WTC11 (cell line): Measurements from ENCODE around the gene CAVIN1. TPM values are rescaled to one million over a fixed set of nuclear protein-coding genes. Genes with fewer than 3 reads are reported as not detected.

Experiments
- ATAC-seq: fragments of 200-7000 bp; cut with Tn5 transposase; 2 replicates; pipeline ENCODE4 v1.10.0; 2021; ENCODE audit warnings: mild to moderate bottlenecking, moderate library complexity
- CTCF ChIA-PET: fragments of 300-600 bp; sonication (Branson Sonifier 250); formaldehyde crosslinking; loops from one replicate; lab custom pipeline; 2021; ENCODE audit warnings: antibody characterized with exemption; lab: Charles Lee
- POLR2A ChIA-PET: fragments of 350-600 bp; sonication (Branson Sonifier 250); formaldehyde crosslinking; loops from one replicate; lab custom pipeline; 2021; ENCODE audit warnings: antibody characterized with exemption; lab: Charles Lee
- DNase-seq: peaks from one replicate; pipeline ENCODE4 v3.0.0; 2021; ENCODE audit warnings: low spot score
- H3K27ac Mint-ChIP-seq: 2 replicates; pipeline ENCODE4 v1.8.0; 2021; ENCODE audit warnings: mixed read lengths
- H3K27me3 Mint-ChIP-seq: 2 replicates; pipeline ENCODE4 v1.8.0; 2021; ENCODE audit warnings: low read depth, mild to moderate bottlenecking, moderate library complexity, mixed read lengths
- H3K36me3 Mint-ChIP-seq: 2 replicates; pipeline ENCODE4 v1.8.0; 2021; ENCODE audit warnings: mixed read lengths
- H3K4me1 Mint-ChIP-seq: 2 replicates; pipeline ENCODE4 v1.8.0; 2022; ENCODE audit warnings: mixed read lengths
- H3K4me3 Mint-ChIP-seq: 2 replicates; pipeline ENCODE4 v1.8.0; 2021; ENCODE audit warnings: mild to moderate bottlenecking, moderate library complexity, mixed read lengths
- H3K9me3 Mint-ChIP-seq: 2 replicates; pipeline ENCODE4 v1.8.0; 2021; ENCODE audit warnings: mixed read lengths
- AFF4 ChIP-seq: sonication (generic); formaldehyde crosslinking; IDR thresholded peaks from 2 replicates; pipeline ENCODE4 v1.8.1; 2023; ENCODE audit warnings: mild to moderate bottlenecking, missing genetic modification reagents, borderline replicate concordance
- ATF2 ChIP-seq: sonication (generic); formaldehyde crosslinking; IDR thresholded peaks from 2 replicates; pipeline ENCODE4 v1.8.1; 2022; ENCODE audit warnings: low read depth, missing genetic modification reagents, borderline replicate concordance
- CREM ChIP-seq: sonication (generic); formaldehyde crosslinking; IDR thresholded peaks from 2 replicates; pipeline ENCODE4 v1.8.1; 2022; ENCODE audit warnings: mild to moderate bottlenecking, missing genetic modification reagents, moderate library complexity
- ETV6 ChIP-seq: sonication (generic); formaldehyde crosslinking; IDR thresholded peaks from 2 replicates; pipeline ENCODE4 v1.8.1; 2022; ENCODE audit warnings: mild to moderate bottlenecking, missing genetic modification reagents
- HMGA2 ChIP-seq: fragments of 250-450 bp; sonication (Bioruptor Pico); IDR thresholded peaks from 2 replicates; pipeline ENCODE4 v1.4.0; 2021; ENCODE audit warnings: mild to moderate bottlenecking, moderate library complexity
- HMGXB4 ChIP-seq: sonication (generic); formaldehyde crosslinking; IDR thresholded peaks from 2 replicates; pipeline ENCODE4 v1.8.1; 2023; ENCODE audit warnings: mild to moderate bottlenecking, moderate library complexity, missing genetic modification reagents
- JAZF1 ChIP-seq: fragments of 250-450 bp; sonication (Bioruptor Pico); IDR thresholded peaks from 2 replicates; pipeline ENCODE4 v1.9.0; 2021; ENCODE audit warnings: moderate library complexity, mild to moderate bottlenecking, inconsistent platforms
- NR1H2 ChIP-seq: sonication (generic); formaldehyde crosslinking; IDR thresholded peaks from 2 replicates; pipeline ENCODE4 v1.9.0; 2021; ENCODE audit warnings: mild to moderate bottlenecking, moderate library complexity, missing genetic modification reagents
- PREB ChIP-seq: sonication (generic); formaldehyde crosslinking; IDR thresholded peaks from 2 replicates; pipeline ENCODE4 v1.8.1; 2022; ENCODE audit warnings: mild to moderate bottlenecking, missing genetic modification reagents, moderate library complexity, borderline replicate concordance
- SMAD4 ChIP-seq: sonication (generic); formaldehyde crosslinking; IDR thresholded peaks from 2 replicates; pipeline ENCODE4 v1.8.0; 2022; ENCODE audit warnings: mild to moderate bottlenecking, missing genetic modification reagents
- ZBTB43 ChIP-seq: sonication (generic); formaldehyde crosslinking; IDR thresholded peaks from 2 replicates; pipeline ENCODE4 v1.8.1; 2023; ENCODE audit warnings: mild to moderate bottlenecking, missing genetic modification reagents
- ZNF416 ChIP-seq: fragments of 250-450 bp; sonication (Bioruptor Pico); IDR thresholded peaks from 2 replicates; pipeline ENCODE4 v1.9.0; 2021; ENCODE audit warnings: mild to moderate bottlenecking, inconsistent platforms
- ZNF512 ChIP-seq: sonication (generic); formaldehyde crosslinking; IDR thresholded peaks from 2 replicates; pipeline ENCODE4 v1.8.1; 2022; ENCODE audit warnings: missing genetic modification reagents, borderline replicate concordance
- ZNF671 ChIP-seq: fragments of 250-450 bp; sonication (Bioruptor Pico); IDR thresholded peaks from 2 replicates; pipeline ENCODE4 v1.8.0; 2021; ENCODE audit warnings: mild to moderate bottlenecking
- total RNA-seq: library from RNA; stranded (reverse); gene quantifications from 3 replicates; pipeline ENCODE4 v1.2.3, GENCODE V29; 2021
- TF ChIP-seq, protein P1 (sequence below): sonication (generic); formaldehyde crosslinking; IDR thresholded peaks from 2 replicates; pipeline ENCODE4 v1.8.1; 2023; ENCODE audit warnings: mild to moderate bottlenecking, missing genetic modification reagents
- TF ChIP-seq, protein P2 (sequence below): fragments of 250-450 bp; sonication (Bioruptor Pico); IDR thresholded peaks from 2 replicates; pipeline ENCODE4 v1.9.0; 2021; ENCODE audit warnings: mild to moderate bottlenecking
- TF ChIP-seq, protein P3 (sequence below): sonication (generic); formaldehyde crosslinking; IDR thresholded peaks from 2 replicates; pipeline ENCODE4 v1.8.0; 2022; ENCODE audit warnings: mild to moderate bottlenecking, missing genetic modification reagents

CAVIN1 gene
- total RNA-seq, 1 experiment from 2014 or later = 24.6 TPM

- no peaks in the 10 kb centered on the region for H3K9me3 Mint-ChIP-seq
- peak overlapping the region; percentile 95 for H3K4me3 Mint-ChIP-seq
- no peak for DNase-seq
- CTCF ChIA-PET = interaction anchor here (0.6 to 3.0 kb wide), 20 partner anchors 8 to 340 kb away, joined by 3 to 40 read pairs (median 6); partner anchors contain the start of genes NAGLU and STAT3
- POLR2A ChIA-PET = interaction anchor here (0.5 to 1.6 kb wide), 11 partner anchors 9 to 638 kb away, joined by 3 to 23 read pairs (median 3); partner anchors contain the start of gene STAT3
- H3K36me3 Mint-ChIP-seq = no peaks in the 10 kb centered on the region
- H3K27me3 Mint-ChIP-seq = peaks cover 57% of the 10 kb centered on the region
- no peak overlapping the region for H3K27ac Mint-ChIP-seq
- ATAC-seq = no peak
- peaks cover 38% of the 10 kb centered on the region for H3K4me1 Mint-ChIP-seq
- TF ChIP-seq CREM (CRISPR knock-in tag) (no peak), ZNF416 (CRISPR knock-in tag) (no peak), AFF4 (no peak), PREB (no peak), HMGXB4 (CRISPR knock-in tag) (no peak), ZNF512 (CRISPR knock-in tag) (no peak), NR1H2 (CRISPR knock-in tag) (no peak), SMAD4 (CRISPR knock-in tag) (no peak), ATF2 (CRISPR knock-in tag) (no peak), JAZF1 (CRISPR knock-in tag) (no peak), ZNF671 (CRISPR knock-in tag) (no peak), ETV6 (no peak), ZBTB43 (CRISPR knock-in tag) (no peak), HMGA2 (CRISPR knock-in tag) (no peak)
- TF ChIP-seq, protein P1, sequence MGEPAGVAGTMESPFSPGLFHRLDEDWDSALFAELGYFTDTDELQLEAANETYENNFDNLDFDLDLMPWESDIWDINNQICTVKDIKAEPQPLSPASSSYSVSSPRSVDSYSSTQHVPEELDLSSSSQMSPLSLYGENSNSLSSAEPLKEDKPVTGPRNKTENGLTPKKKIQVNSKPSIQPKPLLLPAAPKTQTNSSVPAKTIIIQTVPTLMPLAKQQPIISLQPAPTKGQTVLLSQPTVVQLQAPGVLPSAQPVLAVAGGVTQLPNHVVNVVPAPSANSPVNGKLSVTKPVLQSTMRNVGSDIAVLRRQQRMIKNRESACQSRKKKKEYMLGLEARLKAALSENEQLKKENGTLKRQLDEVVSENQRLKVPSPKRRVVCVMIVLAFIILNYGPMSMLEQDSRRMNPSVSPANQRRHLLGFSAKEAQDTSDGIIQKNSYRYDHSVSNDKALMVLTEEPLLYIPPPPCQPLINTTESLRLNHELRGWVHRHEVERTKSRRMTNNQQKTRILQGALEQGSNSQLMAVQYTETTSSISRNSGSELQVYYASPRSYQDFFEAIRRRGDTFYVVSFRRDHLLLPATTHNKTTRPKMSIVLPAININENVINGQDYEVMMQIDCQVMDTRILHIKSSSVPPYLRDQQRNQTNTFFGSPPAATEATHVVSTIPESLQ (CRISPR knock-in tag) = no peak
- TF ChIP-seq, protein P2, sequence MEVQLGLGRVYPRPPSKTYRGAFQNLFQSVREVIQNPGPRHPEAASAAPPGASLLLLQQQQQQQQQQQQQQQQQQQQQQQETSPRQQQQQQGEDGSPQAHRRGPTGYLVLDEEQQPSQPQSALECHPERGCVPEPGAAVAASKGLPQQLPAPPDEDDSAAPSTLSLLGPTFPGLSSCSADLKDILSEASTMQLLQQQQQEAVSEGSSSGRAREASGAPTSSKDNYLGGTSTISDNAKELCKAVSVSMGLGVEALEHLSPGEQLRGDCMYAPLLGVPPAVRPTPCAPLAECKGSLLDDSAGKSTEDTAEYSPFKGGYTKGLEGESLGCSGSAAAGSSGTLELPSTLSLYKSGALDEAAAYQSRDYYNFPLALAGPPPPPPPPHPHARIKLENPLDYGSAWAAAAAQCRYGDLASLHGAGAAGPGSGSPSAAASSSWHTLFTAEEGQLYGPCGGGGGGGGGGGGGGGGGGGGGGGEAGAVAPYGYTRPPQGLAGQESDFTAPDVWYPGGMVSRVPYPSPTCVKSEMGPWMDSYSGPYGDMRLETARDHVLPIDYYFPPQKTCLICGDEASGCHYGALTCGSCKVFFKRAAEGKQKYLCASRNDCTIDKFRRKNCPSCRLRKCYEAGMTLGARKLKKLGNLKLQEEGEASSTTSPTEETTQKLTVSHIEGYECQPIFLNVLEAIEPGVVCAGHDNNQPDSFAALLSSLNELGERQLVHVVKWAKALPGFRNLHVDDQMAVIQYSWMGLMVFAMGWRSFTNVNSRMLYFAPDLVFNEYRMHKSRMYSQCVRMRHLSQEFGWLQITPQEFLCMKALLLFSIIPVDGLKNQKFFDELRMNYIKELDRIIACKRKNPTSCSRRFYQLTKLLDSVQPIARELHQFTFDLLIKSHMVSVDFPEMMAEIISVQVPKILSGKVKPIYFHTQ (CRISPR knock-in tag) = no peak
- TF ChIP-seq, protein P3, sequence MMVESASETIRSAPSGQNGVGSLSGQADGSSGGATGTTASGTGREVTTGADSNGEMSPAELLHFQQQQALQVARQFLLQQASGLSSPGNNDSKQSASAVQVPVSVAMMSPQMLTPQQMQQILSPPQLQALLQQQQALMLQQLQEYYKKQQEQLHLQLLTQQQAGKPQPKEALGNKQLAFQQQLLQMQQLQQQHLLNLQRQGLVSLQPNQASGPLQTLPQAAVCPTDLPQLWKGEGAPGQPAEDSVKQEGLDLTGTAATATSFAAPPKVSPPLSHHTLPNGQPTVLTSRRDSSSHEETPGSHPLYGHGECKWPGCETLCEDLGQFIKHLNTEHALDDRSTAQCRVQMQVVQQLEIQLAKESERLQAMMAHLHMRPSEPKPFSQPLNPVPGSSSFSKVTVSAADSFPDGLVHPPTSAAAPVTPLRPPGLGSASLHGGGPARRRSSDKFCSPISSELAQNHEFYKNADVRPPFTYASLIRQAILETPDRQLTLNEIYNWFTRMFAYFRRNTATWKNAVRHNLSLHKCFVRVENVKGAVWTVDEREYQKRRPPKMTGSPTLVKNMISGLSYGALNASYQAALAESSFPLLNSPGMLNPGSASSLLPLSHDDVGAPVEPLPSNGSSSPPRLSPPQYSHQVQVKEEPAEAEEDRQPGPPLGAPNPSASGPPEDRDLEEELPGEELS (CRISPR knock-in tag) = no peak
Measured at GRCh38 chr17:42423766-42424165, 710 bp upstream of the CAVIN1 start.
